GM23248 (cell line): ENCODE results near the gene CACNA1C. TPM values are rescaled to one million over a fixed set of nuclear protein-coding genes. Genes with fewer than 3 reads are reported as not detected.

ENCODE experiments used
- DNase-seq: peaks from one replicate; pipeline ENCODE4 v3.0.0-alpha.2; 2015
- H2AFZ ChIP-seq: fragments of 200-600 bp; sonication (generic); 2 replicates; pipeline ENCODE4 v1.6.1; 2016; ENCODE audit warnings: antibody characterized with exemption
- H3F3A ChIP-seq: fragments of 200-600 bp; sonication (generic); 2 replicates; pipeline ENCODE4 v1.6.1; 2016; ENCODE audit warnings: mild to moderate bottlenecking, antibody characterized with exemption, mixed run types; ENCODE audit not compliant: insufficient read depth
- H3K27ac ChIP-seq: fragments of 200-600 bp; sonication (generic); 2 replicates; pipeline ENCODE4 v1.5.1; 2016; ENCODE audit warnings: mild to moderate bottlenecking
- H3K27me3 ChIP-seq: fragments of 200-600 bp; sonication (generic); replicated peaks from 2 replicates; pipeline ENCODE4 v1.6.1; 2016; ENCODE audit warnings: mild to moderate bottlenecking; ENCODE audit not compliant: insufficient read depth
- H3K36me3 ChIP-seq: fragments of 200-600 bp; sonication (generic); 2 replicates; pipeline ENCODE4 v1.6.1; 2016; ENCODE audit warnings: low read depth, mild to moderate bottlenecking
- H3K4me1 ChIP-seq: fragments of 200-600 bp; sonication (generic); 2 replicates; pipeline ENCODE4 v1.6.1; 2016; ENCODE audit warnings: mild to moderate bottlenecking; ENCODE audit not compliant: insufficient read depth
- H3K4me2 ChIP-seq: fragments of 200-600 bp; sonication (generic); one replicate; pipeline ENCODE4 v1.6.1; 2016; ENCODE audit warnings: mild to moderate bottlenecking; ENCODE audit not compliant: unreplicated experiment
- H3K4me3 ChIP-seq: fragments of 200-600 bp; sonication (generic); 2 replicates; pipeline ENCODE4 v1.5.1; 2016; ENCODE audit warnings: mild to moderate bottlenecking
- H3K79me2 ChIP-seq: fragments of 200-600 bp; sonication (generic); 2 replicates; pipeline ENCODE4 v1.6.1; 2016; ENCODE audit warnings: mild to moderate bottlenecking; ENCODE audit not compliant: insufficient read depth
- H3K9ac ChIP-seq: fragments of 200-600 bp; sonication (generic); 2 replicates; pipeline ENCODE4 v1.6.1; 2016; ENCODE audit warnings: mild to moderate bottlenecking
- H3K9me2 ChIP-seq: fragments of 200-600 bp; sonication (generic); 2 replicates; pipeline ENCODE4 v1.6.1; 2016; ENCODE audit warnings: mixed run types, mild to moderate bottlenecking, moderate library complexity; ENCODE audit not compliant: insufficient read depth
- H3K9me3 ChIP-seq: fragments of 200-600 bp; sonication (generic); one replicate; pipeline ENCODE4 v1.6.1; 2017; ENCODE audit warnings: low read depth
- H4K20me1 ChIP-seq: fragments of 200-600 bp; sonication (generic); 2 replicates; pipeline ENCODE4 v1.6.0; 2016; ENCODE audit not compliant: insufficient read depth
- EZH2 ChIP-seq: fragments of 200-600 bp; sonication (generic); IDR thresholded peaks from 2 replicates; pipeline ENCODE4 v1.6.1; 2018; ENCODE audit warnings: antibody characterized with exemption, mild to moderate bottlenecking; ENCODE audit not compliant: insufficient read depth, poor library complexity, severe bottlenecking
- EZH2phosphoT487 ChIP-seq: fragments of 200-600 bp; sonication (generic); IDR thresholded peaks from 2 replicates; pipeline ENCODE4 v1.6.1; 2018; ENCODE audit warnings: antibody characterized with exemption, moderate library complexity, mild to moderate bottlenecking, low read depth; ENCODE audit not compliant: insufficient read depth
- WGBS, 2 experiments: methylation state at CpG; one replicate each; pipeline ENCODE4 v1.1.6; 2015 to 2017; ENCODE audit warnings: low lambda C conversion rate in 2 of 2, low coverage in 1 of 2; ENCODE audit errors: missing lambda C conversion rate in 2 of 2; 5-methylcytosine and 5-hydroxymethylcytosine counted together
- in situ Hi-C: fragments of 300-500 bp; cut with MboI; formaldehyde crosslinking; loops from 2 replicates; pipeline ENCODE4 v1.15.0; 2020
- polyA plus RNA-seq: library from polyadenylated mRNA; unstranded; fragments of >200 nt; fragmentation: Nextera tagmentation; extraction: Ambion mirVana; gene quantifications from 2 replicates; pipeline ENCODE4 v1.2.1, GENCODE V29; 2016
- total RNA-seq: library from RNA; depleted of rRNA; stranded (reverse); fragments of >200 nt; shearing (Covaris generic); gene quantifications from 2 replicates; pipeline ENCODE4 v1.2.3, GENCODE V29; 2014

The CACNA1C gene
- total and polyA plus RNA-seq, 2 experiments from 2014 or later: 4.9 to 11.5 TPM

DNA sequence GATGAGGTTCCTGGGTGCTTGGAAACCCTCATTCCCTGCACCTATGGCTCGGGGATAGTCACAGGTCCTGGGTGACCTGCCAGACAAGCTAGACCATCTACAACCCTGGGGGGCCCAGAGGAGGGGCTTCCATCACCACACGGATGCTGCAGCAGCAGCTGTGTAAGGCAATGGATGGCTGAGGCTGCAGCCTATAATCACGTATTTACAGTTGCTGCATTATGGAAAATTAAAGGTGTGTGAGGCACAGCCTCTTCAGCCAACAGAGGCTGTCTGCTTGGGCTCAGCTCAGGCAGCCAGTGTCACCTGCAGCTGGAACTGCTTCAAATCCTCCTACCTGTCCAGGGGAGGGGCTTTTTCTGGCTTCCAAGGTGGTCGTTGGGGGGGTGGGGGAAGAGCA lies 268.1 kb downstream of the CACNA1C start:
- in situ Hi-C loops: no loop called here
- no peaks in the 10 kb centered on the region for H3K9me2 ChIP-seq
- no peak for DNase-seq

GRCh38 chr12:2322554-2323120 lies 269.9 kb downstream of the CACNA1C start:
- Histone ChIP-seq H3K4me3 (no peak overlapping the region), H3K9ac (no peak overlapping the region), H3F3A (no peaks in the 10 kb centered on the region), H3K27me3 (no peaks in the 10 kb centered on the region), H3K27ac (no peak overlapping the region), H3K36me3 (no peaks in the 10 kb centered on the region), H3K4me2 (no peak overlapping the region), H4K20me1 (no peaks in the 10 kb centered on the region), H2AFZ (no peak overlapping the region), H3K9me3 (no peaks in the 10 kb centered on the region), H3K9me2 (no peaks in the 10 kb centered on the region), H3K4me1 (peaks cover 13% of the 10 kb centered on the region), H3K79me2 (peaks cover 19% of the 10 kb centered on the region; the same call in 1 of the 2 replicates)
- in situ Hi-C loops: no loop called here
- no peak for DNase-seq
- TF ChIP-seq EZH2phosphoT487 (no peak), EZH2 (no peak)
- 94 to 95% methylated on average over 14 of the region's 14 CpGs for WGBS, 2 experiments

More for the DNA sequence above, 268.1 kb downstream of the CACNA1C start:
- Histone ChIP-seq H3K27ac (no peak overlapping the region), H3K9me3 (no peaks in the 10 kb centered on the region), H3K4me3 (no peak overlapping the region), H3K4me2 (no peak overlapping the region), H3K9ac (no peak overlapping the region), H2AFZ (no peak overlapping the region), H3K27me3 (no peaks in the 10 kb centered on the region), H4K20me1 (no peaks in the 10 kb centered on the region), H3K36me3 (no peaks in the 10 kb centered on the region), H3F3A (no peaks in the 10 kb centered on the region), H3K79me2 (peaks cover 14% of the 10 kb centered on the region; the same call in 1 of the 2 replicates), H3K4me1 (peaks cover 13% of the 10 kb centered on the region)
- 84 to 89% methylated on average over 4 of the region's 4 CpGs for WGBS, 2 experiments
- TF ChIP-seq EZH2phosphoT487: no peak
- TF ChIP-seq EZH2: no peak

GRCh38 chr12:2323532-2324255 lies 270.9 kb downstream of the CACNA1C start:
- Histone ChIP-seq H3F3A (no peaks in the 10 kb centered on the region), H3K4me3 (no peak overlapping the region), H3K9ac (no peak overlapping the region), H3K36me3 (no peaks in the 10 kb centered on the region), H3K9me3 (no peaks in the 10 kb centered on the region), H3K4me1 (peaks cover 13% of the 10 kb centered on the region), H3K79me2 (peaks cover 19% of the 10 kb centered on the region; the same call in 1 of the 2 replicates), H2AFZ (no peak overlapping the region), H3K4me2 (no peak overlapping the region), H3K27me3 (no peaks in the 10 kb centered on the region), H3K9me2 (no peaks in the 10 kb centered on the region), H3K27ac (no peak overlapping the region), H4K20me1 (no peaks in the 10 kb centered on the region)
- in situ Hi-C loops: no loop called here
- WGBS, 2 experiments: 92 to 93% methylated on average over 9 of the region's 9 CpGs
- no peak for DNase-seq
- TF ChIP-seq EZH2 (no peak), EZH2phosphoT487 (no peak)

DNA sequence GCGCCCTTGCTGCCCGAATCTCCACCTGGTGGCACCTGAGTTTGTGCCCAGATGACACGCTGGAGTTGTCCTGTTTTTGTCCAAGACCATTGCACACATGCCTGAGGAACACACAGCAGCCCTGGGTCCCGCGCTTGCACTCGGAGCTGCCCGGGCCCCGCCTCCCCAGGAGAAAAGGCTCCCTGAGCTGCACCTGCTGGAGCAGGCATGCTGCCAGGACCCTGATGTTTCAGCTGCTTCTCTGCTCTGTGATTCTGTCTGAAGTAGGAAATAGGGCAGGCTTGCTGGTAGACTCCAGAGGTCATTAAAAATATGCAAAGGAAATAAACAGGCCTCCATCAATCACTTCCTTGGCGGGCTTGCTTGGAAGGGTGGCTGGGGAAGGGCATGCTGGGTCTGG lies 271.6 kb downstream of the CACNA1C start:
- Histone ChIP-seq H3K27me3 (no peaks in the 10 kb centered on the region), H3K4me3 (no peak overlapping the region), H3K36me3 (no peaks in the 10 kb centered on the region), H3K9me3 (no peaks in the 10 kb centered on the region), H4K20me1 (no peaks in the 10 kb centered on the region), H3K4me1 (peaks cover 13% of the 10 kb centered on the region), H3K4me2 (no peak overlapping the region), H3K9ac (no peak overlapping the region), H2AFZ (no peak overlapping the region), H3K27ac (no peak overlapping the region), H3K9me2 (no peaks in the 10 kb centered on the region), H3F3A (no peaks in the 10 kb centered on the region), H3K79me2 (peaks cover 19% of the 10 kb centered on the region; the same call in 1 of the 2 replicates)
- DNase-seq: no peak
- in situ Hi-C loops: no loop called here
- 97 to 99% methylated on average over 9 of the region's 9 CpGs for WGBS, 2 experiments
- no peak for TF ChIP-seq EZH2phosphoT487
